WI38 (cell line): ENCODE results near the gene CFAP141.

Source experiments
- H3K4me3 ChIP-seq: 2 replicates; pipeline ENCODE4 v1.5.1; 2011; ENCODE audit warnings: low read depth, mild to moderate bottlenecking, control low read depth, low read length
- CTCF ChIP-seq: IDR thresholded peaks from 2 replicates; pipeline ENCODE4 v1.5.1; 2012; ENCODE audit warnings: low read depth, mild to moderate bottlenecking, control low read depth, low read length

The CFAP141 gene

GRCh38 chr1:154170547-154171222, 35.4 kb downstream of the CFAP141 start:
- TF ChIP-seq CTCF = no peak
- no peak overlapping the region for H3K4me3 ChIP-seq

DNA sequence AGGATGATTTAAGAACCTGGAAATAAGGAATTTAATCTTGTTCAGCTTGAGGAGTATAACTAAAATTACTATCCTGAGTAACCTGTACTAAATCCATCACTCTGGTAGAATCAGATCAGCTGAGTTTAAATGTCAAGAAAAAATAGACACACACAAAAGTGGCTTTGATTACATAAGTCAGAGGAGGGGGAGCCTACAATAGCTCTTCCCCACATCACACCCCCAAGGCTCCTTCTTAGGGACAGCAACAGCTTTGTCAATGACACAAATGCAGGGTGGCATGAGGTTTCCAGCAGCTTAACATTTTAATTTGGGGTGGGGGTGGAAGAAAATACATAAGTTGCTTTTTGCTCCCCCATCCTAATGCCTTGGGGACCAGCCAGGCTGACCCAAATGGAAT, 38.7 kb downstream of the CFAP141 start:
- no peak for TF ChIP-seq CTCF
- H3K4me3 ChIP-seq = no peak overlapping the region

GRCh38 chr1:154166207-154166606, 39.9 kb downstream of the CFAP141 start:
- H3K4me3 ChIP-seq = no peak overlapping the region
- no peak for TF ChIP-seq CTCF

DNA sequence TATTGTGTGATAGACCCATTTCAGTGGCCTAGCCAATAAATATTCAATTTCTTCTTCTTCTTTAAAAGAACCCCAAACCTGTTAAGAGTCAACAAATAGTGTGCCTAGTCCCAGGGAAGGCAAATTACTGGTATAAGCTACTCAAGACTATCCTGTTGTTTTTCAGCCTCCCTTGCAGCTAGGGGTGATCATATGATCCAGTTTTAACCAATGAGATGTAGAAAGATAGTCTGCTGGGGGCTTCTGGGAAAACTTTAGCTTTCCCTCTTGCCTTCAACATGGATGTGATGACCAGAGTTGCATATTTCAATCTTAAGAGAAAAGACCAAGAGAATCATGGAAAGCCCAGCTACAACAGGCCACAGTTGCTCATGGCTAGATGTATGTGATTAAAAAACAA, 46.6 kb downstream of the CFAP141 start:
- H3K4me3 ChIP-seq = no peak overlapping the region
- TF ChIP-seq CTCF = no peak

GRCh38 chr1:154158307-154159125, 47.6 kb downstream of the CFAP141 start:
- no peak for TF ChIP-seq CTCF
- H3K4me3 ChIP-seq = no peak overlapping the region

DNA sequence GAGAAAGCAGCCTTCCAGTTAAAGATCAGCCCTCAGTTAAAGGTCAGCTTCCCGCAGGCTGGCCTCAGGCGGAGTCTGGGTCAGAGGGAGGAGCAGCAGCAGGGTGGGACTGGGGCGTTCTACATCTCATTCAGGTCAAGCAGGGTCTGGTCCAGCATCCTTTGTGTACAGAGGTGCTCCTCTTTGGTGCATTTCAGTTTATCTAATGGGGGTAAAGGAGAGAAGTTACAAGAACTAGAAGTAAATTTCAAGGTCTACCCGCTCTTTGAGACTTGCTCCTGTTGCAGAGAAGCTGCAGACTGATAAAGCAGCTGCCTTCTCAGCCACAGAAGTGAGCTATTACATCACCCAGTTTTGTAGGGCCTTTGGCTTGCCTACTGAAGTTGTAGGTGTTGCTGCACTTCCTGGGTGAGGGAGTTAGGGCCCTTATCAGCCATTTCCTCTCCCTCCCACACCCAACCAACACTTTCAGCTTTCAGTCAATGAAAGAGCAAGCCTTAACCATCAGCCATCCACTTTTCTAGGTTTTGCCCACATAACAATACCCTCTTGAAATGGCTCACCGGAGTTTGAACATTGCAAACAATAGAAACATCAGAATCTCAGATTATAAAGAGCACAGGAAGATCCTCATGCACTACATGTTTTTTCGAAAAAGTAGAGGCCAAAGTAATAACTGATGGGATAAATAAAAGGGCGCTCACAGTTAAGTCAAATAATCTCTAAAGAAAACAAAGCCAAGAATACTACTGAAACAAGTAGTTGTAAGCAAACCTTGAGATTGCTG, 48.4 kb downstream of the CFAP141 start:
- no peak for TF ChIP-seq CTCF
- no peak overlapping the region for H3K4me3 ChIP-seq
